ENCODE data around the gene DSE.

The DSE gene

GRCh38 chr6:116413357-116413756 is 42.6 kb downstream of the DSE start:
- no peak for DNase-seq (ENCODE audit: low read depth)

- no peak for DNase-seq (ENCODE audit: low read depth)
These were observed 46.9 kb downstream of the DSE start for GRCh38 chr6:116417661-116418060.

- no peak for DNase-seq (ENCODE audit: low read depth)
These were observed 48.5 kb downstream of the DSE start for GRCh38 chr6:116419069-116419786.

- no peak for DNase-seq (ENCODE audit: low read depth)
These were observed 49.6 kb downstream of the DSE start for GRCh38 chr6:116420341-116420740.

- no peak for DNase-seq (ENCODE audit: low read depth)
These were observed 51.5 kb downstream of the DSE start for GRCh38 chr6:116422238-116422637.

GRCh38 chr6:116424001-116424400 is 53.3 kb downstream of the DSE start:
- no peak for DNase-seq (ENCODE audit: low read depth)

- no peak for DNase-seq (ENCODE audit: low read depth)
These were observed 55.8 kb downstream of the DSE start for GRCh38 chr6:116426551-116426950.

- DNase-seq (ENCODE audit: low read depth): no peak
These were observed 58.4 kb downstream of the DSE start for GRCh38 chr6:116429111-116429510.

GRCh38 chr6:116430860-116431259 is 60.1 kb downstream of the DSE start:
- DNase-seq (ENCODE audit: low read depth): no peak

- no peak for DNase-seq (ENCODE audit: low read depth)
These were observed 61.3 kb downstream of the DSE start for GRCh38 chr6:116431964-116432595.

GRCh38 chr6:116433206-116433712 is 62.5 kb downstream of the DSE start:
- DNase-seq (ENCODE audit: low read depth): no peak

- DNase-seq (ENCODE audit: low read depth): no peak
These were observed 63.4 kb downstream of the DSE start for GRCh38 chr6:116434056-116434725.

GRCh38 chr6:116436586-116436985 is 65.8 kb downstream of the DSE start:
- DNase-seq (ENCODE audit: low read depth): no peak

GRCh38 chr6:116437656-116438055 is 66.9 kb downstream of the DSE start:
- DNase-seq (ENCODE audit: low read depth): no peak

- no peak for DNase-seq (ENCODE audit: low read depth)
These were observed 68.1 kb downstream of the DSE start for GRCh38 chr6:116438590-116439448.

GRCh38 chr6:116439522-116440051 is 68.8 kb downstream of the DSE start:
- DNase-seq (ENCODE audit: low read depth): no peak

- DNase-seq (ENCODE audit: low read depth): no peak
These were observed 72.4 kb downstream of the DSE start for GRCh38 chr6:116443105-116443504.

- no peak for DNase-seq (ENCODE audit: low read depth)
These were observed 73.3 kb downstream of the DSE start for GRCh38 chr6:116444092-116444491.

- DNase-seq (ENCODE audit: low read depth): no peak
These were observed 73.8 kb downstream of the DSE start for GRCh38 chr6:116444575-116444974.

- DNase-seq (ENCODE audit: low read depth): no peak
These were observed 74.4 kb downstream of the DSE start for GRCh38 chr6:116445102-116445501.

GRCh38 chr6:116446399-116446798 is 75.7 kb downstream of the DSE start:
- DNase-seq (ENCODE audit: low read depth): no peak

- no peak for DNase-seq (ENCODE audit: low read depth)
These were observed 76.3 kb downstream of the DSE start for GRCh38 chr6:116447052-116447451.

Measured in activated T-cell treated with anti-CD3 and anti-CD28 coated beads for 1 hour (primary cell).